Stimulated activated CD4-positive, alpha-beta T cell treated with anti-CD3 and anti-CD28 coated beads, Interleukin-4, amount 100 ng/mL, for 48 hours (primary cell): ENCODE data around the gene LRIT2.

Experiments used
- DNase-seq, 2 donors: peaks; one replicate each; pipeline ENCODE4 v3.0.0-alpha.2; 2020; ENCODE audit warnings: low read depth in 2 of 2

LRIT2 gene

GRCh38 chr10:84243759-84244158, 18.4 kb upstream of the LRIT2 start:
- no peak for DNase-seq

GRCh38 chr10:84241185-84241790, 15.9 kb upstream of the LRIT2 start, which contains the start of gene LRIT1:
Gene LRIT1, minus strand, starts transcription at chr10:84241546. Its CDS starts 107 bp downstream, at chr10:84241439.
- DNase-seq, result no peak

- no peak for DNase-seq
Observed at GRCh38 chr10:84238909-84239308, 13.6 kb upstream of the LRIT2 start.

DNA sequence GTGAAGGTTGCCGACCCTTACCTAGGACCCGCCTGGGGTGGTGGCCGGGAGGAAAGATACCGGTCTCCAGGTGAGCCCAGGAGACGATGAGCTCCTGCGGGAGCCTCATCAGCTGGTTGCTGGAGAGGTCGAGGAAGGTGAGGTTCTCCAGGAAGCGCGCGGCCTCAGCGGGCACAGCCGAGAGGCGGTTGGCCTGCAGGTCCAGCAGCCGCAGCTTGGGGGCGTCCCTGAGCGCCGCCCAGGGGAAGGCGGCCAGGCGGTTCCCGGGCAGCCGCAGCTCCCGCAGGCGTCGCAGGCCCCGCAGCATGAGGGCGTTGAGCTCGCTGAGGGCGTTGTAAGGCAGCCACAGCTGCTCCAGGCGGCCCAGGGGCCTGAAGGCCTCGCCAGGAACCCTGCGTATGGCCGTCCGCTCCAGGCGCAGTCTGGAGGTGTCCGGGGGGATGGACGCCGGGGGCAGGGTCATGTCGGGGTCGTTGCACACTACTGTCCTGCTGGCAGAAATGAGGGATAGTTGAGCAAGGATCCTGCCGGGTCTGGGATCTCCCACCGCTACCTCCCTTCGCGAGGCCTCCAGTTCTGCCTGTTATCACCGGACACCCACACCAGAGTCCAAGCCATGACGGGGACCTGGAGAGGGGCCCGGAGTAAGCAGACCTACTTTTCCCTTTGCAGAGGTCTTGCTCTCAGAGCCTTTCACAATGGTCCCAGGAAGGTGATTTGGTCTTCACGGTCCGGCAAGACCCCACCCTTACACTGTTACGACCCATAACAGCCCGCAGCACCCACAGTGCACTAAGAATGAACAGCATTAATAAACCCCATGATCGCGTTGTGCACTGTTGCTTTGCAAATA, 12.1 kb upstream of the LRIT2 start:
- peak in 1 of 2 donors; percentile 6 for DNase-seq

GRCh38 chr10:84236807-84237198, 11.5 kb upstream of the LRIT2 start:
- DNase-seq, result no peak

GRCh38 chr10:84235096-84235495, 9.8 kb upstream of the LRIT2 start:
- no peak for DNase-seq

- no peak for DNase-seq
Observed at GRCh38 chr10:84234479-84234878, 9.1 kb upstream of the LRIT2 start.

GRCh38 chr10:84233940-84234339, 8.6 kb upstream of the LRIT2 start:
- no peak for DNase-seq

DNA sequence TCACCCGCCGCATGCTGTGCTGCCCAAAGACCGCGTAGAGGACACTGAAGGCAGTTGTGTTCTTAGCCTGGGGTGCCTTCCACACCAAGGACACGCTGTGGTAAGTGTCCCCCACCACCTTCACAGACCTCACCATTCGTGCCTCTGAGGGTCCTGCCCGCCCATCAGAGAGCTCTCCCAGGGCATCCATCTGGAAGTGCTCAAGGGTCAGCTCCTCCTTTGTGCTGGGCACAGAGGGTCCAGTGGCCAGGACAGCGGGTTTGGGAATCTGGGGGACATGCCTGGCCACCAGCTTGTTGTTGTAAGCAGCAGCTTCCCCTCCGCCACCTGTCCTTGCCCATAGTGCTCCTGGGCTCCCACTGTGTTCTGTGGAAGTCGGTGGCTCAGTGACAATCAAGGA, 7.0 kb upstream of the LRIT2 start:
- DNase-seq, result no peak

DNA sequence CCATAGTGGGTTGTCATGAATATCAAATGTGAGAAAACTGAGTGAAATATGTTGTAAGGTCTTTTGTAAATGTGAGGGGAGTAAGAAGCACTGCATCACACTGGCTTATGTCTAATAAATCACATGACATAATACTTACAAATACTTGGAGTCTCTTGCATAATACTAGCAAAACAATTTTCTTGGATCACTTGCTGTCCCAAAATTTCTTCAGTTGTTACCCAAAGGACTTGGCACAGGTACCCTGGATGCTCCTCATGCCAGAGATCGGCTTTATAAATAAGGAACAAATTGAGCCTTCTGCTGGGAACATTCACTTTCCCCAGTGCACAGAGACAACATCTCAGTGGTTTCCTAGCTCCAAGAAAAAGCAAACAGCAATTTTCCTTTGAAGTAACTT, 5.0 kb upstream of the LRIT2 start:
- DNase-seq, result no peak

DNA sequence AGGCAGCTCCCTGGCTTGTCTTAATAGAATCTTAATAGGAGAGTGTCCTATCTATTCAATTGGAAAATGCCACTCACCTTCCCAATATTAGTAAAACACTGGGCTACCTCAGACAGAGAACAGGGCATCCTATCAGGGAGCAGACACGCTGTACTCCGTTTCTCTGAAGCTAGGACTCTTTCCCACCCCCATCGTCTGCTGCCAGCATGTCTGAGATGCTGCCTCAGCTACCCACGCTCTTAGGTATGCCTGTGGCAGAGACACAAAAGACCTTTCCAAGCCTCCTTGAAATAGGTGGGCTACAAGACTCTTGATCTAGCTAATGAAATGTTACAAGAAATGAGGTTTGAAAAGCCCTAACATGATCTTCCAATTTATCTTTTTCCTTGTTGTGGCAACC, 2.5 kb upstream of the LRIT2 start:
- DNase-seq, result no peak

DNA sequence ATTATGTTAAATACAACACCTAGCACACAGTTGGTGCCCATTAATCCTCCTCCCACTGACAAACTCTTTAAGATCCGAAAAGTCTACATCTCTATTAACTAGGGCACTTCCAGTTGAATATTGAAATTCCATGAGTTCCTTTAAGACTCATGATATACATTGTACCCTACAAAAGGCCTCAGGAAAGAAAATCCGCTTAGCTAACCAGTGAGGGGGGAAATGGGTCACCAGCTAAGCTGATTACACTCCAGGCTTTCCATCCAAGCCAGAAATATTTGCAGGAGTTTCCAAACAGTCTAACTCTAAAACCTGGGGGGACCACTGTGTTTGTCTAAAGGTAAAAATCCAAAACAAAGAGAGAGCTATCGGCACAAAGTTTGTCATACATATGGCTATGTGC, 1.3 kb upstream of the LRIT2 start:
- DNase-seq, result no peak

DNA sequence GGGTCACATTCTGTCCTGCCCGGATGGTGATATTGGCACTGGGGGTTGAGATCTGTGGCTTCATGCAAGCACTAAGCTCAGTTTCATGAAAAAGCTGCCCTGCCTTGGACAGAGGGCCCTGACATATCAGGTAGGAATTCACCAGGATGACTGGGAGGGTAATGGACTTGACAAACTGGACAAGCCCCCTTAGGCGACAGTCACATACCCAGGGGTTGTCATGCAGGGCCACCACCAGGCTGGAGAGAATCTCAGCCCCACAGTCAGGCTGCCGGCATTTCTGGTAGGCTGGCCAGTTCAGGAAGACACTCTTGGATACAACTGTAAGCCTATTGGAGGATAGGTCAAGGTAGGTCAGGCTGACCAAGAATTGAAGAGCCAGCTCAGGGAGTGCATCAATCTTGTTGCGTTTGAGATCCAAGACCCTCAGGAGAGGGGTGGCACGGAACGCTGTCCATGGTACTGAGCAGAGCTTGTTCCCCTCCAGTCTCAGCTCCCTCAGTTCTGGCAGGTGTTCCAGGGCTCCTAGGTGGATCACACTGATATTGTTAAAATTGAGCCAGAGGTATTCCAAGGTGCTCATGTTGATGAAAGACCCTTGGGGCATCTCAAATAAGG, 824 bp downstream of the LRIT2 start:
- DNase-seq, result no peak

DNA sequence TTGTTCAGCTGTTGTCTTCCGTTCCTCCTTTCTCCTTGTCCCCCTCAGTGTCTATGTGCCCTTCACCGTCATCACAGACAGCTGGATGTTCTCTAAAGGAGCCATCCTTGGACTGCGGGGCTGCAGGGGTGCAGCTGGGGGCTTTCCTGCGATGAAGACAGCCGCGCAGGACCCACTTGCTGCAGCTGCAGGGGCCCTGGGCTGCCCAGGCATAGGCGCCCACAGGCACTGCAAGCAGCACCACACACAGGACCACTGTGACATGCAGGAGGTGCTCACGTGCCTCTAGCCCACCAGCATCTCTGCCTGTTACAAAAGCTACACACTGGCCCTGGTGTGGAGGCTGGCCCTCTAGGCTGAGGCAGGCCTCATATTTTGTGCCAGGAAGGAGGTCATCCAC, 3.4 kb downstream of the LRIT2 start:
- DNase-seq, result no peak

DNA sequence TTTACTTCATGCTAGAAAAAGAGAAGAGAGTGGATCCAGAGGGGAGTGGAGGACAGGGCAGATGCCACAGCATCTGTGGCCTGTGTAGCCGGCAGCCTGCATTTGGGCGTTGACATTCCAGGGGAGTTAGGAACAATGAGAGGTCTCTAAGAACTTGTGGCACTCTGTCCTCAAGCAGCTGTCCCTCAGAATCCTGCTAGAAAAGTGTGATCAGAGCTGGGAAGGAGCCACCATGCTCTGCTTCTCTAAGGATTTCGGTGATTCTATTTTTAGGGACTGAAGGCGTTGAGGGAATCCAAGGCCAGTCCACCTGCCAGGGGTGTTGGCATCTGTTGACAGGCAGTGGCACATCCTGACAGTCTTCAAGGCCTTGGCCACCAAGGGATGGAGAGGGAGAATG, 7.6 kb downstream of the LRIT2 start:
- no peak for DNase-seq

DNA sequence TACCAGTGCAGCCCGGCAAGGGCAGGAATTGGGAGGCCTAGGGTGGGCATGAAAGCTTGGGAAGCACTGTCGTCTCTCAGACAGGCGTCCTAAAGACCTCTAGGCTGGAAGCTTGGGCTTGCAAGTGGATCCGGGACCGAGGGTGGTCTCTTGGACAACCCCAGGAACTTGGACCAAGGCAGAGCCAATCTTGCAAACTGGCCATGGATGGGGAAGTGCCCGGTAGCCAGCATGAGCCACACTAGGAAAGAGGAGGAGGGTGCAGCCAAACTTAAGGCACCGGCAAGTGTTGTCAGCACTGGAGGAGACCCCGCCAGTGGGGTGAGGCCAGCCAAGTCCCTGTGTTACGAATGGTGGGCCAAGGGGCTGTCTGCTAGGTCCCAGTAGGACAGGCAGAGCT, 8.5 kb downstream of the LRIT2 start:
- DNase-seq, result no peak

GRCh38 chr10:84214612-84215235, 10.6 kb downstream of the LRIT2 start:
- DNase-seq, result peak; percentile 23 to 28

DNA sequence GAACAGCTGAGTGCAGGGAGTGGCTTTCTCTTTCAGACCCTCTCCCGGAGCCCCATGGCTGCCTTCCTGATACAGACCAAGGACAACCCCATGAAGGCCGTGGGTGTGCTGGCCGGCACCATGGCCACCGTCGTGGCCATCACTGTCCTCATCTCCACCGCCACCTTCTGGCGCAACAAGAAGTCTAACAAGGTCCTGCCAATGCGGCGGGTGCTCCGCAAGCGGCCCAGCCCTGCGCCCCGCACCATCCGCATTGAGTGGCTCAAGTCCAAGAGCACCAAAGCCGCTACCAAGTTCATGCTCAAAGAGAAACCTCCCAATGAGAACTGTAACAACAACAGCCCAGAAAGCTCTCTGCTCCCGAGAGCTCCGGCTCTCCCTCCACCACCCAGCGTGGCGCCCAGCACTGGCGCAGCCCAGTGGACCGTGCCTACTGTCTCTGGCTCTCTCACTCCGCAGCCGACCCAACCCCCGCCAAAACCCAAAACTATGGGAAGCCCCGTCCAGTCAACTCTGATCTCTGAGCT, 11.2 kb downstream of the LRIT2 start:
- DNase-seq, result no peak

DNA sequence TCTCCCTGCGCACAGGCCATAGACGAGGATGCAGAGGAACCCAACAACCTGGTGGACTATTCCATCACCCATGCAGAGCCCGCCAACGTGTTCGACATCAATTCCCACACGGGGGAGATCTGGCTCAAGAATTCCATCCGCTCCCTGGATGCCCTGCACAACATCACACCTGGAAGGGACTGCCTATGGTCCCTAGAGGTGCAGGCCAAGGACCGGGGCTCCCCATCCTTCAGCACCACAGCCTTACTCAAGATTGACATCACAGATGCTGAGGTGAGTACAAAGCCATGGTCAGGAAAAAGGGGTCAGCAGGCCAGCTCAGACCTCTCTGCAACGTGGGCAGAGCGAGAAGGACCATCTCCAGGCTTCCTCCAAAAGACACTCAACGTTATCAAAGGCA, 12.3 kb downstream of the LRIT2 start:
- DNase-seq, result no peak

DNA sequence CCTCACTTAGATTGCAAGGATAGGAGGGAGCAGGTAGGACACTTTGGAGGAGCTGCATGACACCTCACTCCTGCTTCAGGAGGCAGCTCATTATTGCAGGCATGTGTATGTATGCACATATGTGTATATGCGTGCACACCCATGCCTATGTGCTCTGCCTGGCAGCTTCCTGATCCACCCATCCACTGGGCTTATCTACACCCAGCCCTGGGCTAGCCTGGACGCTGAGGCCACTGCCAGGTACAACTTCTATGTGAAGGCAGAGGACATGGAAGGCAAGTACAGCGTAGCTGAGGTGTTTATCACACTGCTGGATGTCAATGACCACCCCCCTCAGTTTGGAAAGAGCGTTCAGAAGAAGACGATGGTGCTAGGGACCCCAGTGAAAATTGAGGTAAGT, 13.3 kb downstream of the LRIT2 start:
- DNase-seq, result no peak

DNA sequence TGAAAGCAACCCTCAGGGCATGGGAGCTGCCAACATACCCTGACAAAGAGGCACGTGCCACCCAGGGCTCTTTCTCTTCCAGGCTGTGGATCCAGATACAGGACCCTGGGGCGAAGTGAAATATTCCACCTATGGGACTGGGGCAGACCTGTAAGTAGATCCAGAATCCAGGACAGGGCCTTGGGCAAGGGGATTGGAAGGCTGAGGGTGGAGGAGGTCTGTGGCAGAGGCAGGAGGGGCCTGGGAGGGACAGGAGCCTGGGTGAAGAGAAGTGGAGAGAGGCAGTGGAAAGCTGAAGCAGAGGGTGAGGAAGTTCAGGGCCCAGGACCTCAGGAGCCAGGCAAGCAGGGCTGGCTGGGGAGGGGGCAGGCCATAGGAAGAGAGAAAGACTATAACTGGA, 13.8 kb downstream of the LRIT2 start:
- no peak for DNase-seq

DNA sequence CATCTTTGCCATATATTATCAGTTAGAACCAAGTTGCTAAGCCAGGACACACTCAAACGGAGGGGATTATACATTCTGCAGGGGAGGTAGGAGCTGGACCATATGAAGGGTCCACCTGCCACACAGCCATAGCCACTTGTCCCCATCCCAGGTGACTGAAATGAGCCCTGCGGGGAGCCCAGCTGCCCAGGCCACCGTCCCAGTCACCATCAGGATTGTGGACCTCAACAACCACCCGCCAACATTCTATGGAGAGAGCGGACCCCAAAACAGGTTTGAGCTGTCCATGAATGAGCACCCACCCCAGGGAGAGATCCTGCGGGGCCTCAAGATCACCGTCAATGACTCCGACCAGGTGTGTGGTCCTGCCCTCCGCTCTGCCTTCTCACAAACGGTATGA, 17.3 kb downstream of the LRIT2 start:
- no peak for DNase-seq
